ENCODE measurements around the gene UBE3A. TPM values are rescaled to one million over a fixed set of nuclear protein-coding genes. Genes with fewer than 3 reads are reported as not detected.

UBE3A gene
- polyA plus RNA-seq, 1 of the 3 experiments (the other 2 are of a cell fraction) = 9.7 TPM

DNA sequence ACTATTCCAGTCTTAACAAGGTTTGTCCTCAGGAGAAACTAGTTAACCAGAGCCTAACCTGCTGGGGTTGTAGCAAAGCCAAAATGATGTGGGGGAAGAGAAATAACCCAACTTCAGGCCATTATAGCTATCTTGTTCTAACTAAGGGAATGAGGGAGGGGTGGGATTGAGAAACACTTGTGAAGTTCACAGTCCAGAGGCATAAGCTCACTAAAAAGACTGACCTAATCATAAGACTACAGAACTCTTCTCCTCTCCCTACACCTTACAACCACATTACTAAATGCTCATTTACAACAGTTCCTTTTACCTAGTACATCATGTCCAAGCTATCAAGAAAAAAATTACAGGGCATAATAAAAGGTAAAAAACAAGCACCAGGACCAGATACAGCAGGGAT lies 52.8 kb downstream of the UBE3A start (continued):
- TF ChIP-seq, protein P1, sequence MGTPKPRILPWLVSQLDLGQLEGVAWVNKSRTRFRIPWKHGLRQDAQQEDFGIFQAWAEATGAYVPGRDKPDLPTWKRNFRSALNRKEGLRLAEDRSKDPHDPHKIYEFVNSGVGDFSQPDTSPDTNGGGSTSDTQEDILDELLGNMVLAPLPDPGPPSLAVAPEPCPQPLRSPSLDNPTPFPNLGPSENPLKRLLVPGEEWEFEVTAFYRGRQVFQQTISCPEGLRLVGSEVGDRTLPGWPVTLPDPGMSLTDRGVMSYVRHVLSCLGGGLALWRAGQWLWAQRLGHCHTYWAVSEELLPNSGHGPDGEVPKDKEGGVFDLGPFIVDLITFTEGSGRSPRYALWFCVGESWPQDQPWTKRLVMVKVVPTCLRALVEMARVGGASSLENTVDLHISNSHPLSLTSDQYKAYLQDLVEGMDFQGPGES (IDR thresholded peaks at IDR 0.05; ENCODE audit: low read depth, low read length) = no peak

DNA sequence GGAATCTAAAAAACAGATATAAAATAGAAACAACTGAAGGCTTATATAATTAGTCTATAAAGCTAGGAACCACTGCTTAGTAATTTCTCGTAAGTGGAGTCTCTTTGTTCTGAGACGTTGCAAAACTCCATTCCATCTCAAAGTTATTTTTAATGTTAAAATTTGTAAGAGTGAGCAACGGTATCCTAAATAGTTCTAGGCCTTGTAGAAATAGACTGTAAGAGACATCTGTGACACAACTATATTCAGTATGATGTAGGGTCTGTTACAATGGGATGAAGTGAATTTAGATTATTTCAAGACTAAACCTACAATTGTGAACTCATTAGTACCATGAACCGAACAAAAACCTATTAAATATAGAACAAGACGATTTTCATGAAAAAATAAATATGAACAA lies 57.2 kb downstream of the UBE3A start:
- no peaks in the 10 kb centered on the region for H3K9me3 ChIP-seq
- H3K36me3 ChIP-seq (replicated peaks in 1 of 2; ENCODE audit: control insufficient read depth in 1 of 2, insufficient read depth in 2 of 2, low read length in 1 of 2) = peaks cover 5 to 52% of the 10 kb centered on the region in 2 experiments
- H3K9me2 ChIP-seq = no peaks in the 10 kb centered on the region
- ChIA-PET POLR2A (no interaction called here), CTCF (interaction anchor here (1.0 kb wide), 1 partner anchor 39 kb away, joined by 4 read pairs; no protein-coding TSS in a partner anchor)
- no peaks in the 10 kb centered on the region for H3K27me3 ChIP-seq (ENCODE audit: insufficient read depth)
- peaks cover 12% of the 10 kb centered on the region for H4K20me1 ChIP-seq (ENCODE audit: insufficient read depth)
- peaks cover 0 to 5% of the 10 kb centered on the region in 2 experiments; a peak in 2 of 4 replicates for H3K4me1 ChIP-seq (ENCODE audit: control insufficient read depth in 1 of 2, insufficient read depth in 2 of 2, low read depth in 1 of 2, low read length in 1 of 2)
- H3F3A ChIP-seq (replicated peaks; ENCODE audit: insufficient read depth) = peaks cover 19% of the 10 kb centered on the region
- no peak overlapping the region for H3K9ac ChIP-seq
- H3K27ac ChIP-seq (ENCODE audit: low read depth in 2 of 2, low read length in 1 of 2) = no peak overlapping the region
- no peak overlapping the region for H3K4me2 ChIP-seq
- H3K79me2 ChIP-seq (ENCODE audit: insufficient read depth) = peaks cover 91% of the 10 kb centered on the region
- TF ChIP-seq, protein P2, sequence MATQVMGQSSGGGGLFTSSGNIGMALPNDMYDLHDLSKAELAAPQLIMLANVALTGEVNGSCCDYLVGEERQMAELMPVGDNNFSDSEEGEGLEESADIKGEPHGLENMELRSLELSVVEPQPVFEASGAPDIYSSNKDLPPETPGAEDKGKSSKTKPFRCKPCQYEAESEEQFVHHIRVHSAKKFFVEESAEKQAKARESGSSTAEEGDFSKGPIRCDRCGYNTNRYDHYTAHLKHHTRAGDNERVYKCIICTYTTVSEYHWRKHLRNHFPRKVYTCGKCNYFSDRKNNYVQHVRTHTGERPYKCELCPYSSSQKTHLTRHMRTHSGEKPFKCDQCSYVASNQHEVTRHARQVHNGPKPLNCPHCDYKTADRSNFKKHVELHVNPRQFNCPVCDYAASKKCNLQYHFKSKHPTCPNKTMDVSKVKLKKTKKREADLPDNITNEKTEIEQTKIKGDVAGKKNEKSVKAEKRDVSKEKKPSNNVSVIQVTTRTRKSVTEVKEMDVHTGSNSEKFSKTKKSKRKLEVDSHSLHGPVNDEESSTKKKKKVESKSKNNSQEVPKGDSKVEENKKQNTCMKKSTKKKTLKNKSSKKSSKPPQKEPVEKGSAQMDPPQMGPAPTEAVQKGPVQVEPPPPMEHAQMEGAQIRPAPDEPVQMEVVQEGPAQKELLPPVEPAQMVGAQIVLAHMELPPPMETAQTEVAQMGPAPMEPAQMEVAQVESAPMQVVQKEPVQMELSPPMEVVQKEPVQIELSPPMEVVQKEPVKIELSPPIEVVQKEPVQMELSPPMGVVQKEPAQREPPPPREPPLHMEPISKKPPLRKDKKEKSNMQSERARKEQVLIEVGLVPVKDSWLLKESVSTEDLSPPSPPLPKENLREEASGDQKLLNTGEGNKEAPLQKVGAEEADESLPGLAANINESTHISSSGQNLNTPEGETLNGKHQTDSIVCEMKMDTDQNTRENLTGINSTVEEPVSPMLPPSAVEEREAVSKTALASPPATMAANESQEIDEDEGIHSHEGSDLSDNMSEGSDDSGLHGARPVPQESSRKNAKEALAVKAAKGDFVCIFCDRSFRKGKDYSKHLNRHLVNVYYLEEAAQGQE (IDR thresholded peaks at IDR 0.05; ENCODE audit: low read depth, low read length) = no peak
- no peak for TF ChIP-seq FOXJ3 (CRISPR knock-in tag; IDR thresholded peaks at IDR 0.05)
- TF ChIP-seq RXRA (IDR thresholded peaks at IDR 0.05; ENCODE audit: borderline replicate concordance, low read depth) = no peak
- no peak for TF ChIP-seq TEAD4 (IDR thresholded peaks at IDR 0.05; ENCODE audit: borderline replicate concordance, insufficient read depth)
- no peak for TF ChIP-seq POLR2AphosphoS5 (IDR thresholded peaks at IDR 0.05; ENCODE audit: low read depth, low read length)
- TF ChIP-seq RFX5 (IDR thresholded peaks at IDR 0.05; ENCODE audit: low read length) = no peak
- TF ChIP-seq JUND (IDR thresholded peaks at IDR 0.05) = no peak
- no peak for TF ChIP-seq RCOR1 (IDR thresholded peaks at IDR 0.05; ENCODE audit: low read length)
- no peak overlapping the region for H2AFZ ChIP-seq (ENCODE audit: low read depth)
- H3K4me3 ChIP-seq (ENCODE audit: low read depth in 2 of 2, low read length in 1 of 2) = no peak overlapping the region
- WGBS (ENCODE audit: low lambda C conversion rate) = 96% methylated on average over 5 of the region's 5 CpGs
- no peak for DNase-seq

DNA sequence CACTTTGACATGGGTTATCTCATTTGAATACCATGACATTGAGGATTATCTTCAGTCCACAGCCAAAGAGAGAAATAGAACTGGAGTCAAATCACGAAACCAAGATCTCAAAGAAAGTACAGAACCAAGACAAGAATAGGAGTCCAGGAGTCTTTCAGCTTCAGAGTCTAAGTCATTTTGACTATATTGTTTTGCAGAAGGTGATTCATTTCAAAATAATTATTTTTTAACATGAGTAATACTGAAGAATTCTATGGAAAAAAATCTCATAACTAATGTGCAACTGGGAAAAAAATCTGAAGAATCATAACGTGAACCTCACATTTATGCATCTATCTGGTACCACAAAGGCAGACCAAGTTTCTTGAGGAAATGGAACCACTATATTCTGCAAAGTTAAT lies 60.3 kb downstream of the UBE3A start:
- H3K36me3 ChIP-seq (replicated peaks in 1 of 2; ENCODE audit: control insufficient read depth in 1 of 2, insufficient read depth in 2 of 2, low read length in 1 of 2) = peaks cover 18 to 60% of the 10 kb centered on the region in 2 experiments
- H3K27me3 ChIP-seq (ENCODE audit: insufficient read depth) = no peaks in the 10 kb centered on the region
- CTCF ChIA-PET = no interaction called here
- H3K27ac ChIP-seq (ENCODE audit: low read depth in 2 of 2, low read length in 1 of 2) = peak overlapping the region in 1 of 2 experiments; percentile 50; a peak in 2 of 4 replicates
- no peak overlapping the region for H2AFZ ChIP-seq (ENCODE audit: low read depth)
- peak overlapping the region; percentile 15; the same call in 1 of the 2 replicates for H3K9ac ChIP-seq
- no peaks in the 10 kb centered on the region for H3K9me2 ChIP-seq
- peaks cover 10% of the 10 kb centered on the region for H4K20me1 ChIP-seq (ENCODE audit: insufficient read depth)
- POLR2A ChIA-PET = no interaction called here
- peaks cover 19% of the 10 kb centered on the region for H3F3A ChIP-seq (replicated peaks; ENCODE audit: insufficient read depth)
- 49% methylated on average over 2 of the region's 2 CpGs for WGBS (ENCODE audit: low lambda C conversion rate)
- no peaks in the 10 kb centered on the region for H3K9me3 ChIP-seq
- no peak overlapping the region for H3K4me3 ChIP-seq (ENCODE audit: low read depth in 2 of 2, low read length in 1 of 2)
- H3K79me2 ChIP-seq (ENCODE audit: insufficient read depth) = peaks cover 91% of the 10 kb centered on the region
- peaks cover 0 to 5% of the 10 kb centered on the region in 2 experiments; a peak in 2 of 4 replicates for H3K4me1 ChIP-seq (ENCODE audit: control insufficient read depth in 1 of 2, insufficient read depth in 2 of 2, low read depth in 1 of 2, low read length in 1 of 2)
- H3K4me2 ChIP-seq = 0 out of 2 replicates have a peak overlapping the region, but pooled peaks have one; percentile 3
- no peak for DNase-seq
- TF ChIP-seq MXI1 (IDR thresholded peaks at IDR 0.05; ENCODE audit: low read depth, low read length) (no peak), FOSL2 (IDR thresholded peaks at IDR 0.05; ENCODE audit: borderline replicate concordance, low read depth) (peak; percentile 58; the same call in 1 of the 2 replicates), YY1 (IDR thresholded peaks at IDR 0.05; ENCODE audit: low read depth) (no peak), ELF1 (IDR thresholded peaks at IDR 0.05) (no peak), NRF1 (IDR thresholded peaks at IDR 0.05; ENCODE audit: low read depth, low read length) (no peak), JUND (IDR thresholded peaks at IDR 0.05) (peak; percentile 24; the same call in 1 of the 2 replicates), TAF1 (IDR thresholded peaks at IDR 0.05; ENCODE audit: borderline replicate concordance, low read depth, low read length) (no peak), RXRA (IDR thresholded peaks at IDR 0.05; ENCODE audit: borderline replicate concordance, low read depth) (no peak), RAD21 (IDR thresholded peaks at IDR 0.05; ENCODE audit: low read length) (no peak), RFX5 (IDR thresholded peaks at IDR 0.05; ENCODE audit: low read length) (no peak), MEF2A (IDR thresholded peaks at IDR 0.05; ENCODE audit: borderline replicate concordance, low read depth) (no peak)
- TF ChIP-seq, protein P3, sequence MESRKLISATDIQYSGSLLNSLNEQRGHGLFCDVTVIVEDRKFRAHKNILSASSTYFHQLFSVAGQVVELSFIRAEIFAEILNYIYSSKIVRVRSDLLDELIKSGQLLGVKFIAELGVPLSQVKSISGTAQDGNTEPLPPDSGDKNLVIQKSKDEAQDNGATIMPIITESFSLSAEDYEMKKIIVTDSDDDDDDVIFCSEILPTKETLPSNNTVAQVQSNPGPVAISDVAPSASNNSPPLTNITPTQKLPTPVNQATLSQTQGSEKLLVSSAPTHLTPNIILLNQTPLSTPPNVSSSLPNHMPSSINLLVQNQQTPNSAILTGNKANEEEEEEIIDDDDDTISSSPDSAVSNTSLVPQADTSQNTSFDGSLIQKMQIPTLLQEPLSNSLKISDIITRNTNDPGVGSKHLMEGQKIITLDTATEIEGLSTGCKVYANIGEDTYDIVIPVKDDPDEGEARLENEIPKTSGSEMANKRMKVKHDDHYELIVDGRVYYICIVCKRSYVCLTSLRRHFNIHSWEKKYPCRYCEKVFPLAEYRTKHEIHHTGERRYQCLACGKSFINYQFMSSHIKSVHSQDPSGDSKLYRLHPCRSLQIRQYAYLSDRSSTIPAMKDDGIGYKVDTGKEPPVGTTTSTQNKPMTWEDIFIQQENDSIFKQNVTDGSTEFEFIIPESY (IDR thresholded peaks at IDR 0.05; ENCODE audit: borderline replicate concordance, low read depth) = no peak
- TF ChIP-seq, protein P1 (IDR thresholded peaks at IDR 0.05; ENCODE audit: low read depth, low read length) = no peak

Data from SK-N-SH (cell line).